WTC11 (cell line): ENCODE data around the gene HOXD10. TPM values are rescaled to one million over a fixed set of nuclear protein-coding genes. Genes with fewer than 3 reads are reported as not detected.

Source experiments
- ATAC-seq: fragments of 200-7000 bp; cut with Tn5 transposase; 2 replicates; pipeline ENCODE4 v1.10.0; 2021; ENCODE audit warnings: mild to moderate bottlenecking, moderate library complexity
- CTCF ChIA-PET: fragments of 300-600 bp; sonication (Branson Sonifier 250); formaldehyde crosslinking; loops from one replicate; lab custom pipeline; 2021; ENCODE audit warnings: antibody characterized with exemption; lab: Charles Lee
- POLR2A ChIA-PET: fragments of 350-600 bp; sonication (Branson Sonifier 250); formaldehyde crosslinking; loops from one replicate; lab custom pipeline; 2021; ENCODE audit warnings: antibody characterized with exemption; lab: Charles Lee
- DNase-seq: peaks from one replicate; pipeline ENCODE4 v3.0.0; 2021; ENCODE audit warnings: low spot score
- H3K27ac Mint-ChIP-seq: 2 replicates; pipeline ENCODE4 v1.8.0; 2021; ENCODE audit warnings: mixed read lengths
- H3K27me3 Mint-ChIP-seq: 2 replicates; pipeline ENCODE4 v1.8.0; 2021; ENCODE audit warnings: low read depth, mild to moderate bottlenecking, moderate library complexity, mixed read lengths
- H3K36me3 Mint-ChIP-seq: 2 replicates; pipeline ENCODE4 v1.8.0; 2021; ENCODE audit warnings: mixed read lengths
- H3K4me1 Mint-ChIP-seq: 2 replicates; pipeline ENCODE4 v1.8.0; 2022; ENCODE audit warnings: mixed read lengths
- H3K4me3 Mint-ChIP-seq: 2 replicates; pipeline ENCODE4 v1.8.0; 2021; ENCODE audit warnings: mild to moderate bottlenecking, moderate library complexity, mixed read lengths
- H3K9me3 Mint-ChIP-seq: 2 replicates; pipeline ENCODE4 v1.8.0; 2021; ENCODE audit warnings: mixed read lengths
- AR ChIP-seq: fragments of 250-450 bp; sonication (Bioruptor Pico); IDR thresholded peaks from 2 replicates; pipeline ENCODE4 v1.9.0; 2021; ENCODE audit warnings: mild to moderate bottlenecking
- ARID4B ChIP-seq: sonication (generic); formaldehyde crosslinking; IDR thresholded peaks from 2 replicates; pipeline ENCODE4 v1.8.0; 2023; ENCODE audit warnings: missing genetic modification reagents, mild to moderate bottlenecking, borderline replicate concordance
- CREB1 ChIP-seq: sonication (generic); formaldehyde crosslinking; IDR thresholded peaks from 2 replicates; pipeline ENCODE4 v1.8.0; 2023; ENCODE audit warnings: mild to moderate bottlenecking, missing genetic modification reagents
- ESRRA ChIP-seq: sonication (generic); formaldehyde crosslinking; IDR thresholded peaks from 2 replicates; pipeline ENCODE4 v1.8.1; 2022; ENCODE audit warnings: mild to moderate bottlenecking, missing genetic modification reagents, borderline replicate concordance
- FOXP1 ChIP-seq: sonication (generic); formaldehyde crosslinking; IDR thresholded peaks from 2 replicates; pipeline ENCODE4 v1.8.0; 2022; ENCODE audit warnings: missing genetic modification reagents, mild to moderate bottlenecking, moderate library complexity, borderline replicate concordance
- GABPB1 ChIP-seq: sonication (generic); formaldehyde crosslinking; IDR thresholded peaks from 2 replicates; pipeline ENCODE4 v1.8.1; 2023; ENCODE audit warnings: mild to moderate bottlenecking, missing genetic modification reagents
- JUN ChIP-seq: sonication (generic); formaldehyde crosslinking; IDR thresholded peaks from 2 replicates; pipeline ENCODE4 v1.8.0; 2023; ENCODE audit warnings: mild to moderate bottlenecking, missing genetic modification reagents
- KAT7 ChIP-seq: sonication (generic); formaldehyde crosslinking; IDR thresholded peaks from 2 replicates; pipeline ENCODE4 v1.8.1; 2023; ENCODE audit warnings: missing genetic modification reagents, mild to moderate bottlenecking, borderline replicate concordance
- MXD4 ChIP-seq: fragments of 250-450 bp; sonication (Bioruptor Pico); IDR thresholded peaks from 2 replicates; pipeline ENCODE4 v1.8.0; 2021; ENCODE audit warnings: mild to moderate bottlenecking, moderate library complexity, borderline replicate concordance
- MYBL2 ChIP-seq: sonication (generic); formaldehyde crosslinking; IDR thresholded peaks from 2 replicates; pipeline ENCODE4 v1.8.1; 2023; ENCODE audit warnings: mild to moderate bottlenecking, moderate library complexity, missing genetic modification reagents
- NR2C2 ChIP-seq: sonication (generic); formaldehyde crosslinking; IDR thresholded peaks from 2 replicates; pipeline ENCODE4 v1.8.0; 2022; ENCODE audit warnings: mild to moderate bottlenecking, missing genetic modification reagents
- OVOL2 ChIP-seq: fragments of 250-450 bp; sonication (Bioruptor Pico); IDR thresholded peaks from 2 replicates; pipeline ENCODE4 v1.9.0; 2021; ENCODE audit warnings: mild to moderate bottlenecking, borderline replicate concordance
- PRDM15 ChIP-seq: sonication (generic); formaldehyde crosslinking; IDR thresholded peaks from 2 replicates; pipeline ENCODE4 v1.8.0; 2022; ENCODE audit warnings: missing genetic modification reagents
- SMAD3 ChIP-seq: sonication (generic); formaldehyde crosslinking; IDR thresholded peaks from 2 replicates; pipeline ENCODE4 v1.8.0; 2022; ENCODE audit warnings: missing genetic modification reagents, mild to moderate bottlenecking, borderline replicate concordance
- SP1 ChIP-seq: sonication (generic); formaldehyde crosslinking; conservative IDR thresholded peaks from 2 replicates; pipeline ENCODE4 v1.8.1; 2022; ENCODE audit warnings: missing genetic modification reagents
- ZNF121 ChIP-seq: sonication (generic); formaldehyde crosslinking; IDR thresholded peaks from 2 replicates; pipeline ENCODE4 v1.8.0; 2023; ENCODE audit warnings: missing genetic modification reagents
- ZNF219 ChIP-seq: sonication (generic); formaldehyde crosslinking; IDR thresholded peaks from 2 replicates; pipeline ENCODE4 v1.8.0; 2023; ENCODE audit warnings: missing genetic modification reagents, mild to moderate bottlenecking, borderline replicate concordance
- ZNF396 ChIP-seq: fragments of 250-450 bp; sonication (Bioruptor Pico); IDR thresholded peaks from 2 replicates; pipeline ENCODE4 v1.8.0; 2021; ENCODE audit warnings: mild to moderate bottlenecking, moderate library complexity, borderline replicate concordance
- ZNF512 ChIP-seq: sonication (generic); formaldehyde crosslinking; IDR thresholded peaks from 2 replicates; pipeline ENCODE4 v1.8.1; 2022; ENCODE audit warnings: missing genetic modification reagents, borderline replicate concordance
- ZNF671 ChIP-seq: fragments of 250-450 bp; sonication (Bioruptor Pico); IDR thresholded peaks from 2 replicates; pipeline ENCODE4 v1.8.0; 2021; ENCODE audit warnings: mild to moderate bottlenecking
- total RNA-seq: library from RNA; stranded (reverse); gene quantifications from 3 replicates; pipeline ENCODE4 v1.2.3, GENCODE V29; 2021

Gene HOXD10
- total RNA-seq, 1 experiment from 2014 or later, result not detected

- CTCF ChIA-PET, result interaction anchor here (1.0 to 1.3 kb wide), 3 partner anchors 9 to 305 kb away, joined by 3 to 4 read pairs (median 3); no protein-coding TSS in a partner anchor
- no peak for DNase-seq
- no peak overlapping the region for H3K4me3 Mint-ChIP-seq
These were observed 33.5 kb downstream of the HOXD10 start for GRCh38 chr2:176149939-176150583.

More at GRCh38 chr2:176149939-176150583, 33.5 kb downstream of the HOXD10 start:
- TF ChIP-seq GABPB1 (CRISPR knock-in tag), result no peak
- TF ChIP-seq MYBL2 (CRISPR knock-in tag), result no peak
- no peak for TF ChIP-seq ZNF121
- TF ChIP-seq AR (CRISPR knock-in tag), result no peak
- no peak for TF ChIP-seq OVOL2 (CRISPR knock-in tag)
- TF ChIP-seq CREB1, result no peak
- no peak for TF ChIP-seq NR2C2 (CRISPR knock-in tag)
- no peak for TF ChIP-seq PRDM15 (CRISPR knock-in tag)
- TF ChIP-seq KAT7, result no peak
- no peak for TF ChIP-seq FOXP1 (CRISPR knock-in tag)
- no peak for TF ChIP-seq ZNF671 (CRISPR knock-in tag)
- TF ChIP-seq ZNF219 (CRISPR knock-in tag), result no peak
- no peak for TF ChIP-seq ESRRA (CRISPR knock-in tag)
- no peak for TF ChIP-seq JUN (CRISPR knock-in tag)
- no peak for TF ChIP-seq ARID4B (CRISPR knock-in tag)
- no peak for TF ChIP-seq SMAD3 (CRISPR knock-in tag)
- no peak for TF ChIP-seq ZNF396 (CRISPR knock-in tag)
- no peak for TF ChIP-seq ZNF512 (CRISPR knock-in tag)
- no peak for TF ChIP-seq SP1
- TF ChIP-seq MXD4, result no peak
- no peaks in the 10 kb centered on the region for H3K9me3 Mint-ChIP-seq
- peaks cover 25% of the 10 kb centered on the region for H3K4me1 Mint-ChIP-seq
- no peaks in the 10 kb centered on the region for H3K36me3 Mint-ChIP-seq
- ATAC-seq, result no peak
- POLR2A ChIA-PET, result interaction anchor here (1.6 kb wide), 1 partner anchor 13 kb away, joined by 3 read pairs; no protein-coding TSS in a partner anchor
- H3K27ac Mint-ChIP-seq, result no peak overlapping the region
- H3K27me3 Mint-ChIP-seq, result peaks cover 100% of the 10 kb centered on the region
